GM18507 (cell line): Measurements from ENCODE around the gene LRRC42.

Source experiments
- DNase-seq: peaks from one replicate; pipeline ENCODE4 v3.0.0; 2011; ENCODE audit warnings: low read depth; ENCODE audit not compliant: insufficient read length; ENCODE audit errors: extremely low spot score
- FAIRE-seq: peaks from 2 replicates; lab custom pipeline; 2011; peaks lifted over from hg19 to GRCh38; lab: Jason Lieb, UNC

LRRC42 gene, protein sequence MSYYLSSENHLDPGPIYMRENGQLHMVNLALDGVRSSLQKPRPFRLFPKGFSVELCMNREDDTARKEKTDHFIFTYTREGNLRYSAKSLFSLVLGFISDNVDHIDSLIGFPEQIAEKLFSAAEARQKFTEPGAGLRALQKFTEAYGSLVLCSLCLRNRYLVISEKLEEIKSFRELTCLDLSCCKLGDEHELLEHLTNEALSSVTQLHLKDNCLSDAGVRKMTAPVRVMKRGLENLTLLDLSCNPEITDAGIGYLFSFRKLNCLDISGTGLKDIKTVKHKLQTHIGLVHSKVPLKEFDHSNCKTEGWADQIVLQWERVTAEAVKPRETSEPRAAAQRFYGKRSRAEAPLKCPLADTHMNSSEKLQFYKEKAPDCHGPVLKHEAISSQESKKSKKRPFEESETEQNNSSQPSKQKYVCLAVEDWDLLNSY

DNA sequence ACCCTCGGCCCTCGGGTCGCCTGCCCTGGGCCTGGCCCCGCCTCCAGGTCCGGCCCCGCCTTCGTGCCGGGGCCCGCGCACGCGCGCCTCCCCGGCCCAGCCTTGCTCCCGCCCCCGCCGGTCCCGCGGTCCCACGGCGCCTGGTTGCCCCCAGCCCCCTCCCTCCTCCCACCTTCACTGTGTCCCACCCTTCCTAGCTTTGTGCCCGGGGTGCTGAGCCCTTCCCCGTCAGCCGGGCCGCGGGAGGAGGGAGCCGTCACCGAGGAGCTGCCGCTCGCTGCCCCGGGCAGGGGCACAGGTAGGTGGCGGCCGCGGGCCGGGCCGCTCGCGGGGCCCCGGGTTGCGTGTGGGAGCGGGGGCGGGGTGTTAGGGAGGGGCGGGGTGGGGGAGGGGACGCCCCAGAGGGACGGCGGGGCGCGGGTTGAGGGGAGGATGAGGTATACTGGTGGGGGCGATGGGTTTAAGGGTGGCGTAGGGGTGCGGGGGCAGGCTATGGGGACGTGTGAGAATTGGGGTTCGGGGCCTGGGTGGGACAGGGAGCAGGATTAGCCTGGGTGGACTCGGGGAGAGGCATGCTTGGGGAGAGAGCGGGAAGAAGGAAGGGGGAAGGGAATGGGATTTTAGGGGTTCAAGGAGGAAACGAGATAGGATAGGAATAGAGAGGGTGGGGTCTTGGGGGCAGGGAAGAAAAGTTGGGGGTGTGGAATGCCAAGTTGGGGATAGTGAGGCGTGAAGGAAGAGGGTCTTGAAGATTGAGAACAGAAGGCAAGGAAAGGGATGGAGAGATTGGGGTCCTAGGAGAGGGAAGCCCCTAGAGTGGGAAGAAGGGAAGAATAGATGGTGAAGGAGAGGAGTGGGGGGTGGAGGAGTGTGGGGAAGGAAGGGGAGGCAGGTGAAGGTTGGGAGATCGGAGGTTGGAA lies at the start of gene LRRC42:
LRRC42 (plus strand) TSS at position 99 of the 920 bp plus-strand sequence. CDS start 5,650 bp downstream, outside the sequence.
- DNase-seq = peak; percentile 90

DNA sequence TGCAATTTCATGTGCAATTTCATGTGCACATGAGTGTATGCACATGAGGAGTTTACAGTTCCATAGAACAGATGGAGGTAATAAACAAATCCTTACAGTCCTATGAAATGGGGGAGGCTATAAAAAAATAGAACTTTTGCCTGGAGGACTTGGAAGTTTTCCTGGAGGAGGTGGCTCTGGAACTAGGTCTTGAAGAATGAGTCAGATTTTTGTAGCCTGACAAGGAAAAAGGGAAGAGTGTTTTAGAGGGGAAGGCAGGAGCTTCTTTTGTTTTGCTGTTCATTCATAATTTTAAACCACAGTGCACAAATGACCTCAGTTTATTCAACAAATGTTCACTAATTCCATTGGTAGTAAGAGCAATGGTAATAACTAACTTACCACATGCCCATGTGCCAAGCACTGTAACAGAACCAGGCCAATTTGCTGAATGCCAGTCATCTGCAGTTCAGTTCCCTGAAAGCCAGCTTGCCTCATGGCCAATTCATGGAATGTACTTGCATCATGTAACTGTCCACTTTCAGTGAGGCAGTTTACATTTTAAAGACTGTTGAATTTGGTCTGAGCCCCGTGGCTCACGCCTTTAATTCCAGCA lies 49.4 kb upstream of the LRRC42 start:
- FAIRE-seq = no peak
- no peak for DNase-seq

More for the DNA sequence above, at the start of gene LRRC42:
- FAIRE-seq = no peak

DNA sequence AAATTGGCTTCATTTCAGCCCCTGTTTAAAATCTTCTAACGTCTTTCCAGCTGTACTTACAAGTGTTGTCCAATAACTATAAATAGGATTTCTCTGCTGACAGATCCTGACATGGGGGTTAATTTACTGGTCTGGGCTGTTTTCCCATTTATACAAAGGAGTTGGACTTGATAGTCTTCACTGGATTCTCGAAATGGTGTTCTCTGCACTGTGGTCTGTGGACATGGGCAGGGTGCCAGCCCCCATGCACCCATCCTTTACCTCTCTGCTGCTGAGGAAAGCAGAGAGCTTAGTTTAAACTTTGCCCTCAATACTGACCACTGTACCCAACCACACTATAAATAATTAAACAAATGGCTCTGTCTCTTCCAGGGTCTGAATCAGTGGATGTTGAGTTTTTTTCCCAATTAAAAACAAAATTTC lies 46.9 kb upstream of the LRRC42 start:
- DNase-seq (no peak), FAIRE-seq (no peak)

DNA sequence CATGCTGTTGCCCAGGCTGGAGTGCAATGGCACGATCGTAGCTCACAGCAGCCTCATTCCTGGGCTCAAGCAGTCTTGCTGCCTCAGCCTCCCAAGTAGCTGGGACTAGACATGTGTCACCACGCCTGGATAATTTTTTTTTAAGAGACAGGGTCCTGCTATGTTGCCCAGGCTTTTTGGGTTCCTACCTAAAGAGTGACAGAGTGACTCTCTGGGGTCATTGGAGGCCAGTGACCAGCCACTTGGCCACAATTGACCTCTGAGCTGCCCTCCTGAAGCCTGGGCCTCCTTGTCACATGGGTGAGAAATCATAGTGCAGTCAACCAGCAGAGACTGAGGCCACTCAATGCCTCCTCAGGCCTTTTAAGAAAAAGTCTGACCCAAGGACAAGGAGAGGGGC lies 46.4 kb upstream of the LRRC42 start:
- FAIRE-seq (no peak), DNase-seq (no peak)

DNA sequence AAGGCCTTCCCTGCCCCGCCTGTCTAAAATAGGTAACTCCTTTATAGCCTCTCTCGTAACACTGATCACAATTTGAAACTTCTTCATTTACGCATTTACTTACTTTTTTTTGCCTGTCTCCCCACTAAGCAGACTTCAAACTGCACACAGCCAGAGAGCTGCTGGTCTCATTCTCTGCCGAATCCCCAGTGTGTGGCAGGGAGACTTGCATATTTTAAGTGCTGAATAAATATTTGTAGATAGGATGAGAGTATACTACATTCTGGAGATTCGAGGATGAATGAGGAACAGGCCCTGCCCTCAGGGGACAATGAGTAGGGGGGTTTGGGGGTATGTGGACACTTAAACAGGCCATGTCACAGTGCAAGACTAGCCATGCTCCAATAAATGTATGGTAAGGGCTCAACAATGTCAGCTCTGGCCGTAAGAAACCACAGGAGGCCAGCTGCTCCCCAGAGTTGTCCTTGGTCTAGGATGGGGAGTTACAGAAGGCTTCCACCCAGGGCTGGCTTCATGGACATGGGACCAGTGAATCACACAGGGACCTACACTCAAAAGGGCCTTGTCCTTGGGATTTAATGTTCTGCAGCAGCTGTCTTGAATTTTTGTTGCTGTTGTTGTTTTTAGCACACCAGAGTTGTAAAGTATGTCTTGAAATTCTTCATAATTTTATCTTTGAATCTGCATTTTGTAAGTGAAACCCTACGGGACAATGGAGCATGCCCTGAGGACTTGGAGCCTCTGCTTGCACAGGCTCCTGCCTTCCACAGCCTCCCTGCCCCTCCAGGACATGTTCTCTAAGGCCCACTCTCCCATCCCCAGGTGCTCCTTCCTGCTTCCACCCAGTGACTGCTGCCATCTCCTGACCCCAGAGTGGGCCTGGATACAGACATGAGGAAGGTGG lies 43.7 kb upstream of the LRRC42 start:
- no peak for FAIRE-seq
- no peak for DNase-seq

DNA sequence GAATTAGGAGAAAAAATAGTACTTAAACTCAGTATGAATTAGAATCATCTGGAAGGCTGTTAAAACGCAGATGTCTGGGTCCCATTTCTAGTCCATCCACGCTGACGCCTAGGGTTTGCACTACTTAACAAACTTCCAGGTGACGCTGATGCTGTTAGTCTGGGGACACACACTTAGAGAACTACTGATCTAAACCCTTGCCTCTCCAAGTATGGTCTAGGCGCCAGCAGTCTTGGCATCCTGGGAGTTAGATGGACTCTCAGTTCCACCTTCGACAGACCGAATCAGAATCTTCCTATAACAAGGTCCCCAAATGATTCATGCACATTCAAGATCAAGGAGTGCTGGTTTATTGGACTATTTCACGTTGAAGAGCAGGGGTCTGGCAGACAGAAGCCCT lies 40.6 kb upstream of the LRRC42 start:
- no peak for FAIRE-seq
- DNase-seq = no peak

DNA sequence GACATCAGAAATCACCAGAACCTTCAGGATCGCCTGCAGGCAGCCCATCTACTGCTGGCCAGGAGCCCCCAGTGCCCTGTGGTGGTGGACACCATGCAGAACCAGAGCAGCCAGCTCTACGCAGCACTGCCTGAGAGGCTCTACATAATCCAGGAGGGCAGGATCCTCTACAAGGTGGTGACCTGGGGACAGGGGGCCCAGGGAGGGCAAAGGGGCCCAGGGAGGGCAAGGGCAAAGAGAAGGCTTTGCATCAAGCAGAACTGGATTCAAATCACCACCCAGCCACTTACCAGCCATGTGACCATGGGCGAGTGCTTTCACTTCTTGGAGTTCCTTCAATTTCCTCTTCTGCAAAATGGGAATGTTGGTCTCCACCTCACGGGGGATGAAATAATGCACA lies 40.0 kb upstream of the LRRC42 start:
- FAIRE-seq (no peak), DNase-seq (no peak)

DNA sequence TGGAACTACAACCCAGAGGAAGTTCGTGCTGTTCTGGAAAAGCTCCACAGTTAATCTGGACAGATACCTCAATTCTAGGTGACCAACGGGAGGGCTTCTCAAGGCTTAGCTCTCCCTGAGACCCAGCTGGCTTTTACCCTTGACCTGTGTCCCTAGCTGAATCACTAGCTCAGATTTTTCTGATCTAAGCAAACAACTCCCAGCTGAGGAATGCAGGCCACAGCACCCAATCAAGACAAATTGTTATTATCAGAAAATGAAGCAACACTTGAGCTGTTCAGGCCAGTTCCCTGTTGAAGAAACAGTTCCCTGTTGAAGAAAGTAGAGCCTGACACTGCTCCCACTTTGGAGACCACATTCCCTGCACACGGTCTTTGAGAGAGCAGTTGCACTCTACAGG lies 36.2 kb upstream of the LRRC42 start:
- FAIRE-seq (no peak), DNase-seq (no peak)

DNA sequence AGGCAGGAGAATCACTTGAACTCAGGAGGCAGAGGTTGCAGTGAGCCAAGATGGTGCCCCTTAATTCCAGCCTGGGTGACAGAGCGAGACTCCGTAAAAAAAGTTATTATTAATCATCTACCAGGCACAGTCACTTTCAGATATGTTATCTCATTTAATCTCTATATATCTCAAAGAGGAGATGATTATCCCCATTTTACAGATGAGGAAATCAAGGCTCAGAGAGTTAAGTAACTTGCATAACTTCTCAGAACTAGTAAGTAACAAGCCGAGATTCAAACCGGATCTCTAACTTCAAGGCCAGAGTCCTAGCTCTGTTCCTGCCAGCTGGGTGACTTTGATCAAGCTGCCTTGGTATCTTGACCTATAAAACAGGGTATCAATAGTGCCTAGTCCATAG lies 34.7 kb upstream of the LRRC42 start:
- no peak for DNase-seq
- FAIRE-seq = no peak

DNA sequence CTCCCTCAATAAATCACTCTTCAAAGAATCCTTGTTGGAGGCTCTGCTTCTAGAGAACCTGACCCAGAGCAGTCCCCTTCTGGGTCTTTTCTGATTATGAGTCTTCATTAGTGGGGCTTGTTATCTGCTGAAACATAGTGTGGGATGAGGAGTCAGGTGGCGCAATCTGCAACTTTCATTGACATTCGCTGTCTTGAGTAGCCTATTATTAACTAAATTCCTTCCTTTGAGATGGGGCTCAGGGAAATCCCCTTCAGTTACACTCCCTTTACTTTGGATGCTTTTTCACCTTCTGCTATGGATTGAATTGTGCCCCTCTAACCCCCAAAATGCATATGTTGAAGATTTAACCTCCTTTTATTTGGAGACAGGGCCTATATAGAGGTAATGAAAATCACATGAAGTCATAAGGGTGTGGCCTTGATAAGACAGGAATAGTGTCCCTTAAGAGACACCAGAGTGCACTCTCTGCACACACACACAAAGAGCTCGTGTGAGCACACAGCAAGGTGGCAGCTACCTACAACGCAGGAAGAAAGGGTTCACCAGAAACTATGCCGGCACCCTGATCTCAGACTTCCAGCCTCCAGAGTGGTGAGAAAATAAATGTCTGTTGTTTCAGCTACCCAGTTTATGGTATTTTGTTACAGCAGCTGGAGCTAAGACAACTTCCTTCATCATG lies 32.7 kb upstream of the LRRC42 start:
- FAIRE-seq = no peak

DNA sequence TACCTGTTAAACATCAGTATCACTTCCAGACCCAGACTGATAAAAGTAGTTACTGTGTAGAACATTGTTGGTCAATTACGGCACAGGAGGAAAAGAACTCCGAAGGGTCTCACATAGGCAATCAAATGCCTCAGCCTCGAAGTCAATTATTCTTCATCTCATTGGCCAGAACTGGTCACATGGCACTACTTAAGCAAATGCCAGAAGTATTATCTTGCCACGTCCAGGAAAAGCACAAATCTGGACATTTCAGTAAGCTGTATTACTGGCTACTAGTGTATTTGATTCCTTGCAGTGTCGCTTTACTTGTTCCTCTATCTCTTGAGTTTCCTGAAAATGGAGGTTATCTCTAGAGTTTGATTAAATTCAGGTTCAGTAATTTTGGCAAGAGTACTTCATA lies 27.8 kb upstream of the LRRC42 start:
- DNase-seq (no peak), FAIRE-seq (no peak)

More for the DNA sequence above, 32.7 kb upstream of the LRRC42 start:
- no peak for DNase-seq

DNA sequence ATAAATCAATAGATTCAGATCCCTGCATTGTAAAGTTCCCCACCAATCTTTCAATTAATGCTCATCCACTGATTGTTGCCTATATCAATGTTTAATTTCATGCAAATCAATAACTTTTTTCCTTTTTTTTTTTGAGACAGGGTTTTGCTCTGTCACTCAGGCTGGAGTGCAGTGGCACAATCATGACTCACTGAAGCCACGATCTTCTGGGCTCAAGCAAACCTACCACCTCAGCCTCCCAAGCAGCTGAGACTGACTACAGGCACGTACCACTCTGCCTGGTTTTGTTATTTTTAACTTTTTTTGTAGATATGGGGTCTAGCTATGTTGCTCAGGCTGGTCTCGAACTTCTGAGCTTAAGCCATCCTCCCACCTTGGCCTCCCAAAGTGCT lies 26.5 kb upstream of the LRRC42 start:
- FAIRE-seq (no peak), DNase-seq (no peak)

DNA sequence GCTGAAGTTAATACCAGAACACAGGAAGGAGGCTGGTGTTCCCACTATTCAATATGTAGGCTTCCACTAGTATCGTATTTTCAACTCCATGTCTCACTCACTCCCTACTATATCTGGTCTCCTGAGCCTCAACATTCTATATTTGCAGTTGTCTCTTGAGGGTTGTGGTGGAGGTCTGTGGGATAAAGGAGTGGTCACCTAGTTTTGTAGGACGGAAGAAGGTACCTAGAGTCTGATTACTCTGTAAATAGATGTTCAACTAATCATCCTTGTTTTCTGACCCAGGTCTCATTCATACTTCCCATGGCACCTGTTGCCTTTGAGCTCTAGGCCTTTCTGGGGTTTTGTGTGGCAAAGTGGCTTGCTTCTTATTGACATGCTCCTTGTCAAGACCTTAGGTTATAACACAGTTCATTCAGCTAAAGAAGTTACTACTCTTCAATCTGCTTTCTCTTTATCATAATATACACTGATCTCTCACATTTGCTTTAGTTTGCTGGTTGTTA lies 18.7 kb upstream of the LRRC42 start:
- DNase-seq (no peak), FAIRE-seq (no peak)

DNA sequence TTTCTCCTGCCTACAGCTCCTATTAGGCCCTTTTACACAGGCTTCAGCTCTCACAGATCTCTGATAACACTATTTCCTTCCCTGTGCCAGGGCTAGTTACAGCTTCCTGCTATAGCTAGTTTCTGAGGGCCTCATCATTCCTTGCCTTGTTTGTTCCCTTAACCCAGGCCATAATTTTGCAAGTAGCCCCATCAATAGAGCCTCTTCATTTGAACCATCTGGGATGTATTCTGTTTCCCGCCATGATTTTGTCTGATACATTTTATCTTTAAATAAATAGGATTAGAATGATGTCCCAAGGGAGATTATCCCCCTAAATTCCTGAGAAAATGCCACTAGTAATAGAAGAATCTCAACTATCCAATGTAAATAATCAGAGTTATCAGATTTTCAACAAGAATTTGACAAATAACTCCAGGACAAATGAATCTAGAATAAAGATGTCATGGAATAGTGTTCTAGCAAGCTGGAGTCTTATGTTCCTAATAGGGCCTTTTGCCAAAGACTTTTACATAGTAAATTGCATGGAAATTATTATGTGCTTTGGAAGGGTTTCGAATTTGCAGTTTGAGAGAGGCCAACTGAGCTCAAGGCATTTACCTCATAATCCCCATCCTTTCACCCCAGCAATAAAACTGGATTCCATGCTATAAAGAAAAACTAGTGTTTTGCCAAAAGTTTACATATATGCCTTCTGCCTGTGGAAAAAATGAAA lies 16.7 kb upstream of the LRRC42 start:
- DNase-seq (no peak), FAIRE-seq (no peak)

DNA sequence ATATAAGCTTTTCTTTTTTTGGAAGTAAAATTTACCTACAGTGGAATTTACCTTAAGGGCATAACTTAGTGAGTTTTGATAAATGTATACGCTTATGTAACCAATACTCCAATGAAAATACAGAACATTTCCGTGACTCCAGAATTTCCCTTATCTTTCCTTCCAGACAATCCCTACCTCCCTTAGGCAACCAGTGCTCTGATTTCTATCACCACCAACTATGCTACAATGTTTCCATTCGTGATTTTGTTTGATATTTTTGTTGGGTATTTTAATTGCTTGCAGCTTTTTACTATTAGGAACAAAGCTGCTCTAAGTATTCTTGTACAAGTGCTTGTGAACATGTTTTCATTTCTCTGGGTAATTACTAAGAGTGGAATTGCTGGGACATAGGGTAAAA lies 15.2 kb upstream of the LRRC42 start:
- FAIRE-seq = no peak
- no peak for DNase-seq

DNA sequence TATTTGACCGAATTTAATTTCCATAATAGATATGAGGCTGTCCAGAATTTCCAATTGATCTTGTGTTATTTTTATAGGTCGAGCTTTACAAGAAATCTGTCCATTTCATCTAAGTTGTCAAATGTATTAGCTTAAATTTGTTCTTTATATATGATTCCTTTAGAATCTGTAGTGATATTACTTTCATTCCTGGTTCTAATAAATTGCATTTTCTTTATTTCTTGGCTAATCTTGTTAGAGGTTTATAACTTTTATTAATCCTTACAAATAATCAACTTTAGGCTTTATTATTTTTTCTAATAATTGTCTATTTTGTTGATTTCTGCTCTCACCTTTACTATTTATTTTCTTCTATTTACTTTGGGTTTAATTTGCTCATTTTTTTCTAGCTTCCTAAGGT lies 14.6 kb upstream of the LRRC42 start:
- no peak for FAIRE-seq

DNA sequence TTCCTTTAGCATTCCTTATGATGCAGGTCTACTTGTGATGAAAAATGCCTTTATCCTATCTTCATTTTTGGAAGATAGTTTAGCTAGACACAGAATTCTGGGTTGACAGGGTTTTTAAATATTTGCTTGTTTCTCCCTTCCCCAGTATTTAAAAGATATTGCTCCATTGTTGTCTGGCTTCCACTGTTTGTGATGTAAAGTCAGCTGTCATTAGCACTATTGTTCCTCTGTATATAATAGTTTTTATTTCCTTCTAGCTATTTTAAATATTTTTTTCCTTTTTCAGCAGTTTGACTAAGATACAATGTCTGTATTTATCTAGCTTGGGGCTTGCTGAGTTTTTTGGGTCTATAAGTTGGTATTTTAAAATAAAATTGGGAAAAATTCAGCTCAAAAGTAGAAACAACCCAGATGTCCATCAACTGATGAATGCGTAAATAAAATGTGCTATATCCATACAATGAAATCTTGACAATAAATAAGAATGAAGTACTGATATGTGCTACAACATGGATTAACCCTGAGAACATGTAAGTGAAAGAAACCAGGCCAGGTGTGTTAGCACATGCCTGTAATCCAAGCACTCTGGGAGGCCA lies 11.9 kb upstream of the LRRC42 start:
- FAIRE-seq = no peak
- no peak for DNase-seq

More for the DNA sequence above, 14.6 kb upstream of the LRRC42 start:
- DNase-seq = no peak
